NK-92 (cell line): ENCODE measurements around the gene BRD4.

ENCODE experiments used
- DNase-seq: peaks from one replicate; lab custom pipeline; 2025; ENCODE audit not compliant: unreplicated experiment; lab: John Stamatoyannopoulos, UW

The BRD4 gene

GRCh38 chr19:15197275-15197941, 134.9 kb downstream of the BRD4 start:
- no peak for DNase-seq

GRCh38 chr19:15196360-15197005, 135.9 kb downstream of the BRD4 start:
- DNase-seq: no peak

DNA sequence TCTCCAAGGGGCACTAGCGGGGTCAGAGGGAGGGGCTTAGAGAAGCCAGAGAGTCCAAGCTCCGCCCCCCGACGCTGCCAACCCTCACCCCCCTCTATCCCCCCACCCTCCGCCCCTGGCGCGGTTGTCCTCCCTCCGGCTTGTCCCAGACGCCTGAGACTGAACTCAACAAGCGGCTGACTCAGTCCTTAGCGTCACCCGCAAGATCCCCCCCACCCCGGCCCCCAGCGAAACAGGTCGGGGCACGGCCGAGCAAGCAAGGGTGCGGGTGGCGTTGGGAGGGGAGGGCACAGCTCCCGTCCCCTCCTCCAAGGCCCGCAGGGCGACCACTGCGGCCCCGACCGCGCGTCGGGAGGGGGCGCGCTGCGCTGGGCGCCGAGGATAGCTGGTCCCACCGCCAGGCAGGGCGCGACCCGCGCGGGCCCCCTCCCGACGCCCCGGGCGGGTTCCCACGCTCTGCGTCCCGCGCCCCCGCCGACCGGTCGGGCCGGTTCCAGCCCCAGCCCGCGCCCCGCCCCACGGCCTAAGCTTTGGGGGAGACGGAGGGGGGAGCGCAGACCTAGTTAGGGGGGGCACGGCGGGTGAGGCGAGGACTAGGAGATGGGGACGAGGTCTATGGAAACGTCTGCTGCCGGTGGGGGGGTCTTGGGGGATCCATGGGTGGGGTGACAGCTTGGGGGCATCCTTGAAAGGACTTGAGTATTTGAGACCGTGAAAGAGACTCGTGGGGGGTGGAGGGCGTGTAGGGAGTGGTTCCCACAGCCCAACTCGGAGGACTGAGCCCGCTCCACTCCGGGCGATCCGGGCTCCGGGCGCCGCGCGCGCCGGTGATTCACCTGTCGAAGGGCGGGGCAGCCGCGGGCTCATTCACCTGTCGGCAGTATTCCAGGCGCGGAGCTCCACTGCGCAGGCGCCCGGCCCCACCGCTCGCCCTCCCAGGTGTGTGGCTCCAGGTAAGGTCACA, 136.7 kb downstream of the BRD4 start:
- DNase-seq: no peak

- no peak for DNase-seq
These were observed 137.4 kb downstream of the BRD4 start for GRCh38 chr19:15194938-15195337.

DNA sequence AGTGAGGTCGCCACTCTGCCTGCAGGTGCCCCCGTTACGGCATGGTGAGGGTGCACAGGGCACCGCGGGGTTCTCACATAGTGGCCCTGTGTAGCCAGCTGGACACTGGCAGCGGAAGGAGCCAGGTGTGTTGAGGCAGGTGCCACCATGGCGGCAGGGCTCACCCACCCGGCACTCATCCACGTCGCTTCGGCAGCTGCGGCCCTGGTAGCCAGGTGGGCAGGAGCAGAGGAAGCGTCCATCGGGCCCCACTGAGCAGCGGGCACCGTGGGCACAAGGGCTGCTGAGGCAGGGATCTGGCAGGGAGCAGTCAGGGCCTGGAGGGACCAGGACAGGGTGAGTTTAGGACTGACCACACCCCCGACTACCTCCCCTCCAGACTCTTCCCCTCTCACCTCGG, 140.4 kb downstream of the BRD4 start:
- no peak for DNase-seq

DNA sequence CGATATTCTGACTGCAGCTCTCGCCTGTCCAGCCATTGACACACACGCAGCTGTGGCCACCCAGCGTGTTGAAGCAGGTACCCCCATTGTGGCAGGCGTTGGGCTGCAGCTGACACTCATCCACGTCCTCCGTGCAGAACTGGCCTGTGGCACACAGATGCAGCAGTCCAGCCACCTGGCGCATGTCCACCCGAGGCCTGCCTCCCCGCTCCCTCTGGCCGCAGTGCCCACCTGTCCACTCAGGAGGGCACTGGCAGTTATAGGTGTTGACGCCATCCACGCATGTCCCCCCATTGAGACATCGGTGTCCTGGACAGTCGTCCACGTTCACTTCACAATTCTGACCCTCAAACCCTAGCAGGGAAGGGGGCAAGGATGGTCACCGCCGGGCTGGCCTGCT, 140.8 kb downstream of the BRD4 start:
- DNase-seq: no peak

DNA sequence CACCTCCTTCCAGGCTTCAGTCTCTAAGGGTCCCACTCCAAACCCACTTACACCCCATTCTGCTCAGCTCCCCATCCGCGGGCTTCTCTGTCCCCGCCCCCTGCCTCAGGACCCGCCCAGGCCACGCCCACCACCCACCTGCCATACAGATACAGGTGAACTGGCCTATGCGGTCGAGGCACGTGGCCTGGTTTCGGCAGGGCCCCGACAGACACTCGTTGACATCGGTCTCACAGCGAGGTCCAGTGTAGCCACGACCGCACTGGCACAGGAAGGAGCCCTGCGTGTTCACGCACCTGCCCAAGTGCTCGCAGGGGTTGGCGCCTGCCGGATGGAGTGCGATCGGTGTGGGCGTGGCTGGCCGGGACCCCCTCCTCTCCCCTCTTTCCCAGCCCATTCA, 143.5 kb downstream of the BRD4 start:
- DNase-seq: no peak

DNA sequence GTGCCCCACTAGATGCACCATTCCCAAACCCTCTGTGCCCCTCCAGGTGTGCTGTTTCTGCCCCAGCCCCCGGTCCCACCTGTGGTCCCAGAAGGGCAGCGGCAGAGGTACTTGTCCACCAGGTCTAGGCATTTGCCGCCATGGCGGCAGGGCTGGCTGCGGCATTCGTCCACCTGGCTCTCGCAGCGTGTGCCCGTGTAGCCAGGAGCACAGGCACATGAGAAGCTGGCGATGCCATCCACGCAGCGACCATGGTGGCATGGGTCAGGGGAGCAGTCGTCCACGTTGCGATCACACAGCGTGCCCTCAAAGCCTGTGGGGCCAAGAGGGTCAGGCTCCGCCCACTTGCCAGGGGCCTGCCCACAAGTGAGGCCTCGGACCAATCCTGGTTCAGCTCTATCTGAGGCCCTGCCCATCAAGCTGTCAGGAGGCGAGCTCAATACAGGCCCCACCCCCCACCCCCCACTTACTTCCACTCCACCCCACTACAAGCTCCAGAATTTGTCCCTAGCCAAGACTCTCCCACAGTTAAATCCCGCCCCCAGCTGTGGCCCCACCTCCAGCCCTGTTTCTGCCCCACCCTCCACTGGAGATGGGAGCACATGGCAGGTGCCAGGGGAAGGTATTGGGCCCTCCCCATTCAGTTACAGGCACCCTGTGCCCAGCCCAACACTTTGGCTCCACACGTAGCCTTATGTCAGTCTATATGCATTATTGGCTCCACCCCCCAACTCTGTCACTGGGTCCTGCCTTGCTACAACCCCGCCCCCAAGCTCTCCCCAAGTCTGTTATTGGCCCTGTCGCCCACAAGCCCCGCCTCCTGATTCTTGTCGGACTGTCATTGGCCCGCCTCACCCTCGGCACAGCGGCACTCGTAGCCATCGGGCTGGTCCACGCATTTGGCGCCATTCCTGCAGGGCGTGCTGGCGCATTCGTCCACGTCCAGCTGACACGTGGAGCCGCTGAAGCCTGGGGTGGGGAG, 145.0 kb downstream of the BRD4 start:
- no peak for DNase-seq
